OCI-M2 (cell line): ENCODE data around the gene DNHD1.
A peak's percentile ranks its signal among the peaks of the same experiment; 100 is the strongest.
"Not testable (repeated sequence)": the region's sequence is repeated elsewhere in the genome, so short reads cannot be mapped to it uniquely, and the experiment has no call there.

ENCODE experiments used
- DNase-seq: peaks from one replicate; lab custom pipeline; 2025; ENCODE audit not compliant: unreplicated experiment; lab: John Stamatoyannopoulos, UW

DNHD1 gene

GRCh38 chr11:6476571-6476970 lies 20.5 kb upstream of the DNHD1 start:
- DNase-seq, result no peak

GRCh38 chr11:6480299-6480914 lies 16.7 kb upstream of the DNHD1 start:
- no peak for DNase-seq

DNA sequence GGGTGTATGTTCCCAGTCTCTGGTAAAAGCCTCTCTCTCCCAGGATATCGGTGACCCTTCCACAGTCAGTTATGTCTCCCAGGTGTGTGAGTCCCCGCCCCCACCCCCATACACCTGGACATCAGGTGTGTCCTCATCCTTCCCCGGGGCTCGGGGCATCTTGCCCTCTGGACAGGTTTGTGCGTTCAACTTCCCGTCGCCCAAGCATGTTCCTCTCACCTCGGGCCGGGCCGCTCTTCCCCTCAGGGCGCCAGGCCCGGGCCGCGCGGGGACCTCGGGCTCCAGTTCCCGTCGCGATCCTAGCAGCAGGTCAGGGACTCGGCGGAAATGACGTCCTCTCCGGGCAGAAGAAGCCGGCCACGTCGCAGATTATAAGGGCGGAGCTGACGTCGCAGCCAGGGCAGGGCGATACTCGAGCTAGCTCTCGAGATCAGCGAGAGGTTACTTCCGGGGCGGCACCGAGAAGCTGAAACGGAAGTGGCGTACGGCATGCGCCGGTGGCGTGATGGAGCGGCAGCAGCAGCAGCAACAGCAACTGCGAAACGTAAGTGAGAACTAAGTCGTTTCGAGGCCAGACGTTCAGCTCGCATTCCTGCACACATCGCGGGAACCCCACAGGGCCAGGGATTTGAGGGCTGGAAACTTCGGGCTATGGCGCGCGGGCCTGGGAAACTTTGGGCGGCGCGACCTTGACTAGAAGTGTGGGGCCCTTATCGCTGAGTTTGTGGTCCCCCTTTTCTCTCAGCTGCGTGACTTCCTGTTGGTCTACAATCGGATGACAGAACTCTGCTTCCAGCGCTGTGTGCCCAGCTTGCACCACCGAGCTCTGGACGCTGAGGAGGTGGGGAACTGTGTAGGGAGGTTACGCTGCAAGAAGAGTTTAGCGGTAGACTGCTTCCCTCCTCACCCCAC lies 15.8 kb upstream of the DNHD1 start, which contains the start of the genes ARFIP2 and TIMM10B:
TSS of gene ARFIP2 (minus strand) at position 320 of the 912 bp plus-strand sequence. CDS start 910 bp downstream, outside the sequence.
TSS of gene TIMM10B (plus strand) at position 490 of the 912 bp plus-strand sequence. CDS start at position 506, 16 bp downstream.
- DNase-seq, result peak; percentile 55

GRCh38 chr11:6481924-6482275 lies 15.2 kb upstream of the DNHD1 start:
- no peak for DNase-seq

DNA sequence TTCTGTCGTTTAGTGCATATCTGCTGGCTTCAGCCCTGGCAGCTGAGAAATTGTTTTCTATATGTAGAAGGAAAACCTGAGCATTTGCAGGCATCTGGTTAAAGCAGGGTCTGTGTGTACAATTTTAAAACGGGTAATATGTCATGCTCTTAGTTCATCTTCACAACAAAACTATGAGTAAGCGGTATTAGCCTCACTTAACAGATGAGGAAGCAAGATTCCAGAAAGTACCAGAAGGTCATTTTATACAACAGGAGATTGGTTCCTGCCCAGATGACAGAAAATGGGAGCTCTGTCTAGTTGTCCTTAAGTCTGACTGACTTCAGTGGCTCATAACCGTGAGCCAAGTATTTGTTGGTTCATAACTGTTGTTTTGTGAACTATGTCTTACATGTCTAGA lies 14.6 kb upstream of the DNHD1 start:
- DNase-seq, result no peak

DNA sequence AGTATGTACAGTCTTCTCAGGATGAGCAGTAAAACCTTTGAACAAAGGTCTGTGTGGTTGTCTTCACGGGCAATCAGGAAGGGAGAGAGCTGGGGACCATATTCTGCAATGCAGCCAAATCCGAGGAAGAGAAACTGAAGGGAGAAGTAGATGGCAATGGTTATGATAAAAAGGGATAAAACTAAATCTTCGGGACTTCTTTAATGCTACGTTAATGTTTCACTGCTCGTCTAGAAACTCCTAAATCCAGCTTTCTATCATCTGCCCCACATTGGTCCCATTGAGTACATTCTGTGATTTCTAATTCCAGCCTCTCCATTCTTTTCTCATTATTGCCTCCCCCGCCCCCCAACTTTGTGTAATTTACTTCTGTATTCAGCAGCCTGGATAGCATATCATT lies 14.1 kb upstream of the DNHD1 start:
- no peak for DNase-seq

DNA sequence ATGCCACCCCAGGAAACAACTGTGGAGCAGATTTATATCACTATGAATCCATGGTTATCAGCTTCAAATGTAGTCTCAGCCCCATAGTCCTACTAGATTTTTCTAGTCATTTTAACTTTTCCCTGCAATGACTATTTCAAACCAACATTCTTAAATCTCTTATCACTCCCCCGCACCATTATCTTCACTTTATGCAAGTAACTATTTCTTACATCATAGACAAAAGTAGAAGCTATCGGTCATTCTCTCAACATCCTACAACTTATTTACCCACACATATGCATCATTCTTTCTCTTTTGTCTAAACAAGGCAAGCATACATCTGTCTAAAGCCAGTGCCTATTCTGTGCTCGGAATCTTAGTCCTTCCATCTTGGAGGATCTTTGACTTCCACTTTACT lies 11.4 kb upstream of the DNHD1 start:
- DNase-seq, result no peak

DNA sequence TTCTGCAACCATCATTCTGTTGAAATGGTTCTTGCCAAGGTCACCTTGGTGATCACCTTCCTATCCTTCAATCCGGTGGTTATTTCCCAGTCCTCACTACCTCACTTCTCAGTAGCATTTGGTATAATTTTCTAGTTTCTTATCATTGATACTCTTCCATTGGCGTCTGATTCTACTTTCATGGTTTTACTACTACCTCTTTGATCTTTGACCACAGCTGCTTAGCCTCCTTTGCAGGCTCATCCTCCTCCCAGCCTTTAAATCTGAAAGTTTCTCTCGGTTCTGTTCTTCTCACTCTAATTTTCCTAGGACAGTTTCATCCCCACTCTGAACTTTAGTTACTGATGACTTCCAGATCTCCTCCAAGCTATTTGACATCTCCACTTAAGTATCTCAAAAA lies 10.8 kb upstream of the DNHD1 start:
- DNase-seq, result no peak

DNA sequence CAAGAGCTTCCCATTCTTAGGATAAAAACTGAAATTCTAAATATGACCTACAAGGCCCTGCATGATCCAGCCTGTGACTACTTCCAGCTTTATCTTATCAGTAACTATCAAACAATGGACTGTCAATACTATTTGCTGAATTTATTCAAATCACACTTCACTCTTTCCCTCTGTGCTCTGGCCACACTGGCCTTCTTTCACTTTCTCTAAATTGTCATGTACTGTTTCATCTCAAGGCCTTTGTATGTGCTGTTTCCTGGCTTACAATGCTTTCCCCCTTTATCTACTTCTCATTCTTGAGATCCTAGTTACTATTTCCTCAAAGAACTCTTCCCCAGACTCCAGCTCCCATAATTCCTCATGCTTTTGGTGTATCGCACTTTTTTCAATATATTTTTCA lies 10.1 kb upstream of the DNHD1 start:
- DNase-seq, result no peak

DNA sequence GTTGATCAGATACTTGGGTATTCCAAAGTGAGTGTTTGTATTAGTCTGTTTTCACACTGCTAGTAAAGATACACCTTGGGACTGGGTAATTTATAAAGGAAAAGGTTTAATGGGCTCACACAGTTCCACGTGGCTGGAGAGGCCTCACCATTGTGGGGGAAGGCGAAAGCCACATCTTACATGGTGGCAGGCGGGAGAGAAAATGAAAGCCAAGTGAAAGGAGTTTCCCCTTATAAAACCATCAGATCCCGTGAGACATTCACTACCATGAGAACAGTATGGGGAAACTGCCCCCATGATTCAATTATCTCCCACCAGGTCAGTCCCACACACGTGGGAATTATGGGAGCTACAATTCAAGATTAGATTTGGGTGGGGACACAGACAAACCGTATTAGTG lies 8.7 kb upstream of the DNHD1 start:
- DNase-seq, result no peak

DNA sequence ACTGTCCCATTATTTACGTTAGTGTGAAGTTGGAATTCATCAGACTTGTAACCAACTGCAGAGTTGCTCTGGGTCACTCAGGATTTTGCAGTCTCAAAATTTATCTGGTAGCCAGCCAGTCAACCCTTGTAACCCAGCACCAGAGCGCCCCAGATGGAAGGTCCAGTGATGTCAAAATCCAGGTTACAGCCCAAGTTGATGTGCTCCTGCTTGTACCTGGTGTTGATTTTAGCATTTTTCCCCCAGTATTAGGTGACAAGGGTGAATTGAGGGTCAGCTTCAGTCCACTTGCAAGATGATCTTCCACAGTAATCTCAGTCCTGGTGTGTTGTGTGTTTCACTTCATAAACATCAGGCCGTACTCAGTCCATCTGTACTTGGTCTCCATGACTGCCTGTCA lies 8.3 kb upstream of the DNHD1 start:
- no peak for DNase-seq

DNA sequence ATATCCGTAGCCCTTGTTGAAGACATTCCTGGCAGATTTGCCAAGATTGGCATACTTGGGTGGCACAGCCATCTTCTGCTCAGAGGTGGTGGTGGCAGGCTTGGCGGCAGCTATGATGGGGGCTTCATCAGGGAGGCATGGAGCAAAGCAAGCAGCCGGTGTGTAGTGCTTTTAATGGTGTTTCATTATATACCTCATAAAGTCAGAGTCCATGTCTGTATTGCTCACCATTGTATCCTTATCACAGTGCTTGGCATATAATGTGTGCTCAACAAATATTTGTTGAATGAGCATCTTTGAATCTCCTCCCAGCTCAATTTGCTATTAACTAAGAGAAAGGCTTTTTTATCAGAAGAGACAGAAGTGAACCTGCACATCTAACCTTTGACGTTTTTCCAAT lies 7.8 kb upstream of the DNHD1 start:
- DNase-seq, result no peak

- DNase-seq, result no peak
These were observed 1.0 kb downstream of the DNHD1 start for GRCh38 chr11:6498121-6498520.

DNA sequence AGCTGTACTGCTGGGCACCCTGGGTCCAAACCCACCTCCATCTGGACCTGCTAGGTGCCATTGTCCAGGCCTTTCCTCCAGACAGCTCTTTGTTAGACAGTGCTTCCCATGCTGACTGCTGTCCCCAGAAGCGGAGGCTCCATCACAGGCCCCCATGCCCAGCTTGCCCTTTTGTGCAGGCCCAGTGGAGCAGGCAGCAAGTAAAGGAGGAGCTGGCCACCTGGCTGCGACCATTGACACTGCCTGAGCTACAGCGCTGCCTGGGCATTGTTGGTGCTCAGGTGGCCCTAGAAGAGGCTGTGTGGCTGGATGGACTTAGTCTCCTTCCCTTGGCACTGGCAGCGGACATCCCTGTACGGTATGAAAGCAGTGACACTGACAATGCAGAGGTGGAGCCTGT lies 1.5 kb downstream of the DNHD1 start:
- DNase-seq, result no peak

DNA sequence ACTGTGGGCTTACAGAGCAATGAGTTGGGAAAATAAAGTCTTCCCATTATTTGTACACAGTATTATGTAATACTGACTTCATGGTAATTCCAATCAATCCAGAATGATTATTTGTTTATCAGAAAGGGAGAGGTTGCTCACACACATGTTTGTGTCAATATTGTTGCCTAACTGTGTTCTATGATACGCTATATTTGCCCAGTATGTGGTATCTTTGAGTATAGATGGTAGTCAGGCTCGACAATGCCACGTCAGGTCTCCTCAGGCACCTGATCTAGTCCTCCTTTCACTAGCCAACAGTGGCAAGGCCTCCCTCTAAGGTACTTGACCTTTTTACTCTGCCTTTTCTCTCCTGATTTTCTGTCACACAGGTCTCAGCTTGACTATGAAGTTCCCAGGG lies 5.3 kb downstream of the DNHD1 start:
- no peak for DNase-seq

DNA sequence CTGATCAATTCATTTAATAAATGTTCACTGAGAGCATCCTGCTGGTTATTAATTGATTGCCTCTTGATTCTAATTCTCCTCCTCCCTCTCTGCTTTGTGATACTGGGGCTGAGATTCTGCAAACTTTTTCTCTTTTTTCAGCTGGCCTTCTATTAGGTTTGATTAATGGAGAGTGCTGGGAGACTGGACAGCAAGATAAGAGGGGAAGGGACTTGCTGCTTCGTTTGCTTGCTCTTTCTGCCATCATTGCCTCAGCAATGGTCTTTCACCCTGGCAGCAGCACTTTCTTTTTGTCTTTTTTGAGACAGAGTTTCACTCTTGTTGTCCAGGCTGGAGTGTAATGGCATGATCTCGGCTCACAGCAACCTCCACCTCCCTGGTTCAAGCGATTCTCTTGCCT lies 7.1 kb downstream of the DNHD1 start:
- DNase-seq, result no peak

DNA sequence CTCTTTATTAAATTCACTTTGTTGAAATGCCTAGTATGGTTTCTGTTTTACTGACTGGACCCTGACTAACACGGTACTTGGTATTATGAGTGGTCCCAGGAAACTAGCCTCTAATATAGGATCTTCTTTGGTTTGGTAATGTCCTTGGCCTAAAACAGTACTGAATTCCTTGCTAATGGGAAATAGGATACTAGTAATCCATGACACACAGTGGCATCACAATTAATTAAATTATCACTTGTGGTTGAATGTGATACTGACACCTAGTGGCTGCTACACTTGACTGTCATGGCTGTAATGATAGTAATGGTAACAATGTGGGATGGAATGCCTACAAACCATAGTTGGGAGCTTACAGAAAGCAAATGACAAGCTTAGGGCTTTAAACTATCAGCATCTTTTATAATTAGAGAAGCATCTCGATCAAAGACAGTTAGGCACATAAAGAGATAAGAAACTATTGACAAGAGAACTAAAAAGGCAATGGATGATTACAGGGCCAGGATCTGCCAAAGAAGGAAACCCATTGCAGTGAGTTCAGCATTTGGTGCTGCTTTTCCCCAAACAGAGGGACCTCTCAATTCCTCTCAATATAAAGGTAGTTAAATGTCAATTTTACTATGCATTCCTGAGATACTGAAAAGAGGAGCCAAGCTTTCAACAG lies 8.6 kb downstream of the DNHD1 start:
- no peak for DNase-seq

GRCh38 chr11:6516865-6517264 lies 19.8 kb downstream of the DNHD1 start:
- no peak for DNase-seq

GRCh38 chr11:6520265-6520664 lies 23.2 kb downstream of the DNHD1 start:
- no peak for DNase-seq

GRCh38 chr11:6521946-6522345 lies 24.9 kb downstream of the DNHD1 start:
- DNase-seq, result not testable (repeated sequence)

DNA sequence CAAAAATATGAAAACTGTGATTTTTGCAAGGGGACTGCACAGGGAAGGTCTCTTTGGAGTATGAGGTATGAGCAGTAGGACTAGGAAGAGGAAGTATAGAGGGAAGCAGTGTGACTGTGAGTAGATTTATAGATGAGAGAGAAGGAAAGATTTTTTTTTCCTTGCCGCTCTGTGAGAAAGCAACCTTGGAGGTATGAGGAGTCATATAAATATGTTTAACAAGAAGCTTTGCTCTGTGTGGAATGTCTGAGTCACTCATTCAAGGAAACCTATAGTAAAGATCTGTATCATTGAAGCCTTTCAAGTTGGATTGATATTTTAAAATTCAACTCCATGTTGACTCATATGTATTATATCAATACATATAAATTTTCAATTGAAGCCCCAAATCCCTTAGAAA lies 26.2 kb downstream of the DNHD1 start:
- DNase-seq, result no peak
